BLaER1 (cell line): ENCODE measurements around the gene WRNIP1.

Source experiments
- H3K27ac ChIP-seq: shearing (Covaris generic); formaldehyde crosslinking; 2 replicates; pipeline ENCODE4 v1.8.1; 2022
- H3K27me3 ChIP-seq: shearing (Covaris generic); formaldehyde crosslinking; 2 replicates; pipeline ENCODE4 v1.8.1; 2022
- H3K36me3 ChIP-seq: shearing (Covaris generic); formaldehyde crosslinking; 2 replicates; pipeline ENCODE4 v1.8.1; 2022
- H3K4me1 ChIP-seq: shearing (Covaris generic); formaldehyde crosslinking; 2 replicates; pipeline ENCODE4 v1.8.1; 2022
- H3K4me2 ChIP-seq: shearing (Covaris generic); formaldehyde crosslinking; 2 replicates; pipeline ENCODE4 v1.8.1; 2022
- H3K4me3 ChIP-seq: shearing (Covaris generic); formaldehyde crosslinking; 2 replicates; pipeline ENCODE4 v1.8.1; 2022
- H3K9ac ChIP-seq: shearing (Covaris generic); formaldehyde crosslinking; 2 replicates; pipeline ENCODE4 v1.8.1; 2022
- H3K9me3 ChIP-seq: shearing (Covaris generic); formaldehyde crosslinking; 2 replicates; pipeline ENCODE4 v1.8.1; 2022
- H4K20me1 ChIP-seq: shearing (Covaris generic); formaldehyde crosslinking; 2 replicates; pipeline ENCODE4 v1.8.1; 2022
- Cebpa-rat ChIP-seq: shearing (Covaris generic); IDR thresholded peaks from 2 replicates; pipeline ENCODE4 v1.8.1; 2022

The WRNIP1 gene

DNA sequence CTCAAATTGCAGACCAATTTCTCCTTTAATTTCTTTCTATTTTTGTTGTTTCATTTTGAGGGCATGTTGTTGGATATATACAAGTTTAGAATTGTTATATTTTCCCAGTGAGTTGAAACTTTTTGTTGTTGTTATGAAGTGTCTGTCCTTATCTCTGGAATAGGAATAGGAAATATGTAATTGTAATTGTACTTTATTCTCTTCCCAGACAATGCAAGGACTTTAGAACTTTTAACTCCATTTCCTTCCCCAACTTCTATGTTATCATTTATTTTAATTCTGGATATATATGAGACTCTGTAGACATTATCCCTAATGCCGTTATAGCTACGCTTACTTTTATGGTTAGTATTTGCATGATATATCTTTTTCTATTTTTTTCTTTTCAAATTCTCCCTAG is 64.1 kb downstream of the WRNIP1 start:
- Histone ChIP-seq H3K9ac (no peak overlapping the region), H3K27ac (no peak overlapping the region), H3K36me3 (no peaks in the 10 kb centered on the region), H4K20me1 (no peaks in the 10 kb centered on the region), H3K4me2 (no peak overlapping the region), H3K9me3 (peaks cover 4% of the 10 kb centered on the region), H3K4me3 (no peak overlapping the region), H3K4me1 (no peaks in the 10 kb centered on the region), H3K27me3 (no peaks in the 10 kb centered on the region)
- no peak for TF ChIP-seq Cebpa-rat

DNA sequence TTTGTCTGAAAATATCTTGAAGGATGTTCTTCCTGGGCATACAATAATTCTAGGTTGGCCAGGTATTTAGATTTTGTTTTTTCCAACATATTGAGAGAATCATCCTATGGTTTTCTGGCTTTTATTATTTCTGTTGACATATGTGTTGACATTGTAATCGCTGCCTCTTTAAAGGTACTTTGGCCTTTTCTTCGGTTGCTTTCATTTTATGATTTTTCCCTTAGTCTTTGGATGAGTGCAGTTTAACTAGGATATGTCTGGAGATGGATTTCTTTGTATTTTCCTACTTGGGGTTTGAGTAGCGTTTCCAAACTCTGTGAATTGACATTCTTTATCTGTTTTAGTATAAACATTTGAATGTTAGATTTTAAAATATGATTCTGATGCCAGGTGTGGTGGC is 65.0 kb downstream of the WRNIP1 start:
- no peak for TF ChIP-seq Cebpa-rat
- Histone ChIP-seq H3K4me1 (no peaks in the 10 kb centered on the region), H3K9me3 (no peaks in the 10 kb centered on the region; the same call in 1 of the 2 replicates), H3K4me3 (no peak overlapping the region), H3K36me3 (0 out of 2 replicates have a peak, but pooled peaks cover 5% of the 10 kb centered on the region), H3K27me3 (no peaks in the 10 kb centered on the region), H3K4me2 (no peak overlapping the region), H3K27ac (no peak overlapping the region), H4K20me1 (no peaks in the 10 kb centered on the region), H3K9ac (no peak overlapping the region)

GRCh38 chr6:2831392-2831791 is 66.2 kb downstream of the WRNIP1 start:
- Histone ChIP-seq H3K4me1 (no peaks in the 10 kb centered on the region), H3K27me3 (no peaks in the 10 kb centered on the region), H3K4me3 (no peak overlapping the region), H3K9ac (no peak overlapping the region), H3K36me3 (0 out of 2 replicates have a peak, but pooled peaks cover 13% of the 10 kb centered on the region), H4K20me1 (no peaks in the 10 kb centered on the region), H3K27ac (no peak overlapping the region), H3K4me2 (no peak overlapping the region), H3K9me3 (no peaks in the 10 kb centered on the region; the same call in 1 of the 2 replicates)
- no peak for TF ChIP-seq Cebpa-rat

GRCh38 chr6:2834262-2834661 is 69.1 kb downstream of the WRNIP1 start:
- H4K20me1 ChIP-seq: peaks cover 1% of the 10 kb centered on the region
- no peak overlapping the region for H3K27ac ChIP-seq
- TF ChIP-seq Cebpa-rat: no peak
- no peak overlapping the region for H3K4me3 ChIP-seq
- no peaks in the 10 kb centered on the region; the same call in 1 of the 2 replicates for H3K9me3 ChIP-seq
- H3K4me1 ChIP-seq: peaks cover 2% of the 10 kb centered on the region
- H3K27me3 ChIP-seq: peaks cover 21% of the 10 kb centered on the region
- no peak overlapping the region for H3K4me2 ChIP-seq
- H3K36me3 ChIP-seq: peaks cover 17% of the 10 kb centered on the region; the same call in 1 of the 2 replicates
- H3K9ac ChIP-seq: no peak overlapping the region
